Hepatocyte (in vitro differentiated cells): Measurements from ENCODE around the gene ATP2B3. TPM values are rescaled to one million over a fixed set of nuclear protein-coding genes. Genes with fewer than 3 reads are reported as not detected.

Source experiments
- DNase-seq: peaks from one replicate; pipeline ENCODE4 v3.0.0-alpha.2; 2016; ENCODE audit warnings: low spot score
- H2AFZ ChIP-seq: fragments of 200-600 bp; sonication (generic); 2 replicates; pipeline ENCODE4 v1.6.0; 2016; ENCODE audit warnings: antibody characterized with exemption, mild to moderate bottlenecking
- H3K27ac ChIP-seq: fragments of 200-600 bp; sonication (generic); 2 replicates; pipeline ENCODE4 v1.5.1; 2016; ENCODE audit warnings: mild to moderate bottlenecking
- H3K27me3 ChIP-seq: fragments of 200-600 bp; sonication (generic); 2 replicates; pipeline ENCODE4 v1.6.1; 2016
- H3K36me3 ChIP-seq: fragments of 200-600 bp; sonication (generic); replicated peaks from 2 replicates; pipeline ENCODE4 v1.5.1; 2016; ENCODE audit warnings: low read depth; ENCODE audit not compliant: insufficient read depth
- H3K4me1 ChIP-seq: fragments of 200-600 bp; sonication (generic); 2 replicates; pipeline ENCODE4 v1.5.1; 2016; ENCODE audit warnings: mild to moderate bottlenecking, moderate library complexity; ENCODE audit not compliant: insufficient read depth
- H3K4me2 ChIP-seq: fragments of 200-600 bp; sonication (generic); 2 replicates; pipeline ENCODE4 v1.6.0; 2016
- H3K4me3 ChIP-seq: fragments of 200-600 bp; sonication (generic); 2 replicates; pipeline ENCODE4 v1.5.1; 2016; ENCODE audit warnings: mild to moderate bottlenecking
- H3K79me2 ChIP-seq: fragments of 200-600 bp; sonication (generic); 2 replicates; pipeline ENCODE4 v1.6.0; 2017; ENCODE audit warnings: mild to moderate bottlenecking
- H3K9me2 ChIP-seq: fragments of 200-600 bp; sonication (generic); replicated peaks from 2 replicates; pipeline ENCODE4 v1.6.0; 2017; ENCODE audit warnings: mild to moderate bottlenecking; ENCODE audit not compliant: insufficient read depth
- H3K9me3 ChIP-seq: fragments of 200-600 bp; sonication (generic); 2 replicates; pipeline ENCODE4 v1.5.1; 2016; ENCODE audit warnings: low read depth, mild to moderate bottlenecking
- H4K20me1 ChIP-seq: fragments of 200-600 bp; sonication (generic); 2 replicates; pipeline ENCODE4 v1.6.0; 2016; ENCODE audit warnings: mild to moderate bottlenecking; ENCODE audit not compliant: insufficient read depth, poor library complexity, severe bottlenecking
- EZH2 ChIP-seq: fragments of 200-600 bp; sonication (generic); IDR thresholded peaks from 2 replicates; pipeline ENCODE4 v1.6.1; 2016; ENCODE audit warnings: antibody characterized with exemption, mild to moderate bottlenecking, borderline replicate concordance
- EZH2phosphoT487 ChIP-seq: fragments of 200-600 bp; sonication (generic); IDR thresholded peaks from one replicate; pipeline ENCODE4 v1.6.1; 2018; ENCODE audit warnings: antibody characterized with exemption, mild to moderate bottlenecking, low read depth, moderate library complexity; ENCODE audit not compliant: unreplicated experiment, severe bottlenecking
- WGBS: methylation state at CpG from one replicate; pipeline ENCODE4 v1.1.6; 2016; ENCODE audit warnings: low lambda C conversion rate; ENCODE audit errors: missing lambda C conversion rate; 5-methylcytosine and 5-hydroxymethylcytosine counted together
- polyA plus RNA-seq: library from polyadenylated mRNA; unstranded; fragments of >200 nt; fragmentation: Nextera tagmentation; extraction: Ambion mirVana; gene quantifications from 2 replicates; pipeline ENCODE4 v1.2.1, GENCODE V29; 2016
- total RNA-seq: library from RNA; depleted of rRNA; stranded (reverse); fragments of >200 nt; gene quantifications from 2 replicates; pipeline ENCODE4 v1.2.3, GENCODE V29; 2014
- TF ChIP-seq, protein P1 (sequence below): fragments of 200-600 bp; sonication (generic); IDR thresholded peaks from 2 replicates; pipeline ENCODE4 v1.5.1; 2016; ENCODE audit warnings: antibody characterized with exemption, mild to moderate bottlenecking; ENCODE audit not compliant: poor library complexity

ATP2B3 gene
- total and polyA plus RNA-seq, 2 experiments from 2014 or later = 0.07 TPM; not detected in 1

DNA sequence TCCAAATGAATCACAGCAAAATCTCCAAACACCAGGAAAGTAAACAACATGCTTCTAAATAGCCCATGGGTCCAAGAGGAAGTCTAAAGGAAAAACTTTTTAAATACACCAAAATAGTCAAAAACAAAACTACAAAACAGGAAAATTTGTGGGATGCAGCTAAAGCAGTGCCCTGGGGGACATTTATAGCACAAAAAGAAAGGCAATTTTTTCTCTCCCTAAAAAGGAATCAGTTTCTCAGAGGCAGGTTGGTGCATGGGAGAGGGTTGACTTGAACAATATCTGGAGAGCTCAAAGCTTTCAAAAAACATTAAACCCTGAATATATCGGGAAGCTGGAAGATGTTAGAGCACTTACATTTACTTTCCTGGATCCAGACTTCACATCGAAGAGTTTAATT is 113.9 kb downstream of the ATP2B3 start:
- Histone ChIP-seq H3K4me1 (peaks cover 7% of the 10 kb centered on the region), H3K9me2 (no peaks in the 10 kb centered on the region), H4K20me1 (no peaks in the 10 kb centered on the region), H3K27ac (no peak overlapping the region), H3K36me3 (no peaks in the 10 kb centered on the region), H3K9me3 (peaks cover 3% of the 10 kb centered on the region), H3K4me2 (no peak overlapping the region), H3K27me3 (no peaks in the 10 kb centered on the region), H3K79me2 (no peaks in the 10 kb centered on the region), H3K4me3 (no peak overlapping the region), H2AFZ (no peak overlapping the region)
- TF ChIP-seq EZH2phosphoT487 (no peak), EZH2 (no peak)
- TF ChIP-seq, protein P1, sequence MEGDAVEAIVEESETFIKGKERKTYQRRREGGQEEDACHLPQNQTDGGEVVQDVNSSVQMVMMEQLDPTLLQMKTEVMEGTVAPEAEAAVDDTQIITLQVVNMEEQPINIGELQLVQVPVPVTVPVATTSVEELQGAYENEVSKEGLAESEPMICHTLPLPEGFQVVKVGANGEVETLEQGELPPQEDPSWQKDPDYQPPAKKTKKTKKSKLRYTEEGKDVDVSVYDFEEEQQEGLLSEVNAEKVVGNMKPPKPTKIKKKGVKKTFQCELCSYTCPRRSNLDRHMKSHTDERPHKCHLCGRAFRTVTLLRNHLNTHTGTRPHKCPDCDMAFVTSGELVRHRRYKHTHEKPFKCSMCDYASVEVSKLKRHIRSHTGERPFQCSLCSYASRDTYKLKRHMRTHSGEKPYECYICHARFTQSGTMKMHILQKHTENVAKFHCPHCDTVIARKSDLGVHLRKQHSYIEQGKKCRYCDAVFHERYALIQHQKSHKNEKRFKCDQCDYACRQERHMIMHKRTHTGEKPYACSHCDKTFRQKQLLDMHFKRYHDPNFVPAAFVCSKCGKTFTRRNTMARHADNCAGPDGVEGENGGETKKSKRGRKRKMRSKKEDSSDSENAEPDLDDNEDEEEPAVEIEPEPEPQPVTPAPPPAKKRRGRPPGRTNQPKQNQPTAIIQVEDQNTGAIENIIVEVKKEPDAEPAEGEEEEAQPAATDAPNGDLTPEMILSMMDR = no peak
- no peak for DNase-seq
- WGBS = 83% methylated on average over 2 of the region's 2 CpGs

DNA sequence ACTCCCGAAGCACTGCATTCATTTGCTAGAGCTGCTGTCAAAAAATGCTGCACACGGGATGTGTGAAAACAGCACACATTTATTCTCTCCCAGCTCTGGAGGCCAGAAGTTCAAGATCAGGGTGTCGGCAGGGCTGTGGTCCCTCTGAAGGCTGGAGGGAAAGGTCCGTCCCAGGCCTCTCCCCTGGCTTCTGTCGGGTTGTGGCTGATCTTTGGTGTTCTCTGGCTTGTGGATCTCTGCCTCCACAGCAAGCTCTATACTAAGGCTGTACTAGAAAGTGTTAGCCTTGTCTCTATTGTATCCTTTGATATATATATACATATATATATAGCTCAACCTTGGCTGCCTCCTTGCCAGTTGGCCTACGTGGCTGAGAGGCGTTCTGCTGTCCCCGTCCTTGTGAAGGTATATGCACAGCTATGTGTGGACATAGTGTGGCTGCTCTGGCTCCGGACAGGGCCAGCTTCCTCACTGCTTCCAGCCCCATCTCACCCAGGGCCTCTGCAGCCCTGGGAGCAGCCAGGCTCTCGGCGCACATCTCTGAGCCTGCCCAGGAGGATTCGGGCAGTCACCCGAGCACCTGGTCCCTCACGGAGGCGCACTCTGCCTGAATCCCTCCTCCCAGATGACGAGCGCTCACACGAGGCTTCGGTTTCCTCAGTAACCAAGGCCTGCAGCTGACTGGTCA is 114.6 kb downstream of the ATP2B3 start:
- H2AFZ ChIP-seq = no peak overlapping the region
- no peak overlapping the region for H3K27ac ChIP-seq
- H3K4me3 ChIP-seq = no peak overlapping the region
- DNase-seq = no peak
- H3K9me3 ChIP-seq = peaks cover 3% of the 10 kb centered on the region
- TF ChIP-seq, protein P1 = no peak
- no peak for TF ChIP-seq EZH2
- no peak for TF ChIP-seq EZH2phosphoT487
- no peak overlapping the region for H3K4me2 ChIP-seq
- H3K9me2 ChIP-seq = no peaks in the 10 kb centered on the region
- no peaks in the 10 kb centered on the region for H3K27me3 ChIP-seq
- H4K20me1 ChIP-seq = no peaks in the 10 kb centered on the region
- peaks cover 7% of the 10 kb centered on the region for H3K4me1 ChIP-seq
- H3K79me2 ChIP-seq = no peaks in the 10 kb centered on the region
- no peaks in the 10 kb centered on the region for H3K36me3 ChIP-seq
- WGBS = 87% methylated on average over 19 of the region's 19 CpGs

Other genes starting within 250 kb of the ATP2B3 start
- not detected in 2 replicates for gene PNMA6F, start 195.9 kb upstream of the ATP2B3 start, total RNA-seq
- gene PNMA6F, start 195.9 kb upstream of the ATP2B3 start, polyA plus RNA-seq = not detected in 2 replicates
- 9.9 and 10.2 TPM in 2 replicates for gene ZNF275, start 183.5 kb upstream of the ATP2B3 start, total RNA-seq
- gene ZNF275, start 183.5 kb upstream of the ATP2B3 start, polyA plus RNA-seq = 4.0 and 4.3 TPM in 2 replicates
- gene PNMA6E, start 116.3 kb upstream of the ATP2B3 start, total RNA-seq = not detected in 2 replicates
- gene PNMA6E, start 116.3 kb upstream of the ATP2B3 start, polyA plus RNA-seq = 0.35 TPM in 1 of 2 replicates, not detected in the other
- 0.90 and 1.2 TPM in 2 replicates for gene ZFP92, start 106.2 kb upstream of the ATP2B3 start, total RNA-seq
- gene ZFP92, start 106.2 kb upstream of the ATP2B3 start, polyA plus RNA-seq = 0.33 and 0.38 TPM in 2 replicates
- 0.60 and 0.76 TPM in 2 replicates for gene TREX2, start 71.6 kb upstream of the ATP2B3 start, total RNA-seq
- 0.81 and 1.3 TPM in 2 replicates for gene TREX2, start 71.6 kb upstream of the ATP2B3 start, polyA plus RNA-seq
- gene HAUS7, start 47.1 kb upstream of the ATP2B3 start, total RNA-seq = 6.8 and 17.5 TPM in 2 replicates
- 19.7 and 23.1 TPM in 2 replicates for gene HAUS7, start 47.1 kb upstream of the ATP2B3 start, polyA plus RNA-seq
- gene BGN, start 22.7 kb upstream of the ATP2B3 start, total RNA-seq = 12.5 and 14.5 TPM in 2 replicates
- 27.5 and 35.8 TPM in 2 replicates for gene BGN, start 22.7 kb upstream of the ATP2B3 start, polyA plus RNA-seq
- gene CCNQ, start 81.5 kb downstream of the ATP2B3 start, total RNA-seq = 21.6 and 28.3 TPM in 2 replicates
- gene CCNQ, start 81.5 kb downstream of the ATP2B3 start, polyA plus RNA-seq = 26.7 and 31.3 TPM in 2 replicates
- 86.2 and 87.3 TPM in 2 replicates for gene DUSP9, start 129.6 kb downstream of the ATP2B3 start, total RNA-seq
- 48.2 and 75.5 TPM in 2 replicates for gene DUSP9, start 129.6 kb downstream of the ATP2B3 start, polyA plus RNA-seq
- gene PNCK, start 156.2 kb downstream of the ATP2B3 start, total RNA-seq = 2.2 and 2.8 TPM in 2 replicates
- gene PNCK, start 156.2 kb downstream of the ATP2B3 start, polyA plus RNA-seq = 0.28 and 1.9 TPM in 2 replicates
- gene SLC6A8, start 170.3 kb downstream of the ATP2B3 start, total RNA-seq = 19.5 and 28.4 TPM in 2 replicates
- 32.5 and 36.7 TPM in 2 replicates for gene SLC6A8, start 170.3 kb downstream of the ATP2B3 start, polyA plus RNA-seq
- gene BCAP31, start 206.7 kb downstream of the ATP2B3 start, total RNA-seq = 146 and 227 TPM in 2 replicates
- gene BCAP31, start 206.7 kb downstream of the ATP2B3 start, polyA plus RNA-seq = 343 and 351 TPM in 2 replicates
- gene ABCD1, start 207.2 kb downstream of the ATP2B3 start, total RNA-seq = 8.3 and 10.5 TPM in 2 replicates
- 14.2 and 14.8 TPM in 2 replicates for gene ABCD1, start 207.2 kb downstream of the ATP2B3 start, polyA plus RNA-seq
- gene PLXNB3, start 246.6 kb downstream of the ATP2B3 start, total RNA-seq = 0.27 and 1.4 TPM in 2 replicates
- gene PLXNB3, start 246.6 kb downstream of the ATP2B3 start, polyA plus RNA-seq = 0.87 and 5.7 TPM in 2 replicates